CD4-positive, alpha-beta T cell treated with Interleukin-4 for 1 hour (primary cell): ENCODE measurements around the gene SLC5A1.
A peak's percentile ranks its signal among the peaks of the same experiment; 100 is the strongest.

ENCODE experiments used
- DNase-seq, 2 donors: peaks; one replicate each; pipeline ENCODE4 v3.0.0-alpha.2; 2020 to 2022

SLC5A1 gene

GRCh38 chr22:32042924-32043323 lies at the start of gene SLC5A1:
TSS of gene SLC5A1 (plus strand) at chr22:32043261. CDS start at chr22:32043282, 21 bp downstream.
- no peak for DNase-seq

- DNase-seq, result no peak
Observed at GRCh38 chr22:31995046-31995445, 48.0 kb upstream of the SLC5A1 start.

DNA sequence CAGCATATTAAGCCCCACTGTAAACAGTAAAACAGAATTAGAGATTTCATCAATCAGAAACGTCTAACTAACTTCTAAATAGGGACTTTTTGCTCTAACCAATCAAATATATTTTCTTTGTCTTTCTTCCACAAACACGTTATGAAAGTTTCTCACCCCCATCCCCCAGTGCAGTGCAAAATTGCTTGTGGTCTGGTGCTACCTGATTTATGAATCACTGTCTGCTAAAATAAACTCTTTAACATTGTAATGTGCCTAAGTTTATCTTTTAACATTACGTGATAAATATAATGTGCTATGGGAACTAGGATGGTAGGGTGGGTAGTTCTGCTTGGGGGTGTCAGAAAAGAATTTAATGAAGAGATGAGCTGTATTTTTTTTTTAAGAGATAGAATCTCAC lies 47.3 kb upstream of the SLC5A1 start:
- no peak for DNase-seq

DNA sequence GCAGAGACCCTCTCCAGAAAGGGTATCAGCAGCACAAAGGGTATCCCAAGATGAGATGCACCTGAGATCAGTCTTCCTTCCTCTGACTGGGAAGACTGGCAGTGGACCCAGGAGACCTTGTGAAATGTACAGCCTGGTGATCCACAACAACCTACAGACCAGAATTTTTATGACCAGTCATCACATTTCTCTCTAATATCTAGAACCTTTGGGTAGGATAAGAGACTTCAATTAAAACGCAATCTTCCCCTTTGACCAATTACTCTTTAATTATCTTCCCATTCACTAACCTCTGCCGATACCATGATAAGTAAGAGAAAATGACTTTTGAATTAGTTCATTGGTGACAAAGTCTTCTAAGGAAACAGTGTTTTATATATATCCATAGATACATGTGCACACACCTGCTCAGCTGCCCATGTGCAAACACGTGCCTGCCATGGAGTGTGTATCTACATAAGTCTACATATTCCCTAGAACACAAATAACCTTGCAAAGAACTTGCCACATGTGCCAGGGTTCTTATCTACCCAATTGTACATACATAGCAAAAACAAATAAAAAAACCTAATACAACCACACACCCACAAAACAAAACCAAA lies 44.2 kb upstream of the SLC5A1 start:
- DNase-seq, result no peak

DNA sequence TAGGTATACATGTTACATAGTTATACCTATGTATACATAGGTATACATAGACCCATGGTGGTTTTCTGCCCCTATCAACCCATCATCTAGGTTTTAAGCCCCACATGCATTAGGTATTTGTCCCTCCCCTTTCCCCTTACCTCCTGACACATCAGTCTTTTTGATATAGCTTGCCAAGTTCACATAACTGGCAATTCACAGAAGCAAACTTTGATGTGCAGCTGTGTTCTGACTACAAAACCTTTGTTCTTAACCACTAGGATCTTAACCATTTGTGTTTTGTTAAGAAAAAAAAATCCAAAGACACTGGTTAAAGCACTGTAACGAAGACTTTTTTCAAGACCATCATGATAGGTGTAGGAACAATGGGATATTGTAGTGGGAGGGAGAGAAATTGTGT lies 42.9 kb upstream of the SLC5A1 start:
- DNase-seq, result no peak

- DNase-seq, result no peak
Observed at GRCh38 chr22:32005453-32005852, 37.6 kb upstream of the SLC5A1 start.

GRCh38 chr22:32013200-32013599 lies 29.9 kb upstream of the SLC5A1 start:
- no peak for DNase-seq

DNA sequence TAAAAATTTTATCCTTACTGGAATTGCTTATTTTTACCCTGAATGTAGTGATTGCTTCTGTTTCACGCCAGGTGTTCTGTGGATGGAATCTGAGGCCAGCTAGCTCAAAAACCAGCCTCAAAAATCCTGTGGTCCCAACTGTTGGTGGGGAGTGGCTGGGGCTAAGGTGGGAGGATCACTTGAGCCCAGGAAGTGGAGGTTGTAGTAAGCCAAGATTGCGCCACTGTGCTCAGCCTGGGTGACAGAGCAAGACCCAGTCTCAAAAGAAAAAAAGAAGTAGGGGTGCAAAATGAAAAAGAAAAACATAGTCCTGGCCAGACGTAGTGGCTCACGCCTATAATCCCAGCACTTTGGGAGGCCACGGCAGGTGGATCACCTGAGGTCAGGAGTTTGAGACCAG lies 27.0 kb upstream of the SLC5A1 start:
- DNase-seq, result no peak

DNA sequence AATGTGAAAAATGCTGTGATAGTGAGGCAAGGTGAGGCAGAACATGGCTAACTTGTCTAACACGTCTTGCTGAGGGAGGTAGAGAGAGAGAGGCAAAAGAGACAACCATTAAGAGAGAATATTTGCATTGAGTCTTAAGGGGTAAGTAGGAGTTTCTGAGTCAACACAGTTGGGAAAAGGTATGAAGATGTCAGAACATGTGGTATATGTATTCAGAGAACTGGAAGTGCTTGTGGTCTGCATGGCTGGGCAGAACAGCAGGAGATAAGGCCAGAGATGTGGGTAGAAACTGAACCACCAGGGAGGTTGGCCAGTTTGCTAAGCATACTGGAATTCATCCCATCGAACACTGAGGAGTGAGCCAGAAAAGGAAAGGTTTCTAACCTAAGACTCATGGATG lies 25.0 kb upstream of the SLC5A1 start:
- no peak for DNase-seq

GRCh38 chr22:32020117-32020516 lies 22.9 kb upstream of the SLC5A1 start:
- no peak for DNase-seq

- DNase-seq, result no peak
Observed at GRCh38 chr22:32021716-32022115, 21.3 kb upstream of the SLC5A1 start.

DNA sequence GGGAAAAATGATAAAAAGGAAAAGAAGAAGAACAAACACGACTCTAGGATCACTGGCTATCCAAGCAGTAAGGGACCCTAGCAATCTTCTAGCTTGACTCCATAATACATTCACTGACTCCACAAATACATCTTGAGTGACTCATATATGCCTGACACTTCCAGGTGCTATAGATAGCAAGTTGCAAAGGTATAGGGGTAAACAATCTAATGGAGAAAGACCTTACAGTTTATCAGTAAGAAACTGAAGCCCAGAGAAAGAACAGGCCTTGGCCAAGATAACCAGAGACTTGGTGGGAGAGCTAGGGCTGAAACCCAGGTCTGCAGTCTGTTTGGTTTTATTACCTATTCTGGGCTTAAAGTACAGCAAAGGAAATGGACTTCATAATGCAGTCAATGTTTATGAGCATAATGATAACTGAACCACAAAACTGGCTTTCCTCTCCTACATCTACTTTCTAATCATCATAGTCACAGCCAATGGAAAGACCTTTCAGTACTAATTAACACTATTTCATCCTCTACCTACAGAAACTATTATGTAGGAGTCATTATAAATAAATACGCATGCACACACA lies 19.7 kb upstream of the SLC5A1 start:
- no peak for DNase-seq

- DNase-seq, result no peak
Observed at GRCh38 chr22:32024796-32025195, 18.3 kb upstream of the SLC5A1 start.

DNA sequence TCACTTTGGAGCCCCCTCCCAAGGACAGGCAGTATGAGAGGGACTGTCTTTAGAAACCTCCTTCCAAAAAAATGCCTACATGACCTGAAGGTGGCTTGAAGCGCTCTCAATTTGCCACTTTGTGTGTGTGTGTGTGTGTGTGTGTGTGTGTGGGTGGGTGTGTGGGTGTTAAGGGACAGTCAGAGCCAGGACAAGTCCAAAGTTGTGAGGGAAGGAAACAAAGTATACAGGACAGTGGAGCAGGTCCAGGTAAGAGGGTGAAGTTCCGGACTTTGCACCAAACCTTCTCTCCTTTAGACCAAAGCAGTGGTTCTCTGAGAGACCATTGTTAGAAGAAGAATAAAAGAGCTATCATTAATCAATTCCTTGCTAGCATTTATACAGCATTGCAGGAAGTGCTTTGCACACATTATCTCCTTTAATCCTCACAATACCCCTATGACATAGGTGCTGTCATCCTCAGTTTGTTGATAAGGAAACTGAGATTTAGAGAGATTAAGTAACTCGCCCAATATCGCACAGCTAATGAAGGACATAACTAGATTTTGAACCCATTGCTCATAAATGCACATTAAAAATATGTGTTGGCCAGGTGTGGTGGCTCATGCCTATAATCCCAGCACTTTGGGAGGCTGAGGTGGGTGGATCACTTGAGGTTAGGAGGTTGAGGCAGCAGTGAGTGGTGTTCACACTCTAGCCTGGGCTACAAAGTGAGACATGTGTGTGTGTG lies 12.4 kb upstream of the SLC5A1 start:
- no peak for DNase-seq

DNA sequence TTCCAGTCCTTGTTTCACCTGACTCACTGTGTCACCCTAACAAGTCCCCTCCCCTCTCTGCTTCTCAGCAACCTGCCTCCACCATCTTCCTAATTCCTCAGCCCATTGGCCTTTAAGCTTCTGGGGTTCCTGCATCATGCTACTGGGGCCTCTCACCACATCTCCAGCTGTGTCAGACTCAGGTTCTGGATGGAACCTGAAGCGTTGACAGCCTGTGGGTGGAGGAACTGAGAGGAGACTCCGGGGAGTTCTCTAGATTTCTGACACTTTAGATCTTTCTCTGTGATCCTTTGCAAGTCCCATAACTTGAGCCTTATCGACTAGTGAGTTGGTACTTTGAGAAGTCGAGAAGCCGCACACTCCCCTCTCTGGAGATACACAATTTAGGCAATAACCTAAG lies 11.6 kb upstream of the SLC5A1 start:
- no peak for DNase-seq

- DNase-seq, result no peak
Observed at GRCh38 chr22:32034275-32034674, 8.8 kb upstream of the SLC5A1 start.

GRCh38 chr22:32037236-32037635 lies 5.8 kb upstream of the SLC5A1 start:
- DNase-seq, result no peak

GRCh38 chr22:32040324-32040904 lies 2.6 kb upstream of the SLC5A1 start:
- no peak for DNase-seq

DNA sequence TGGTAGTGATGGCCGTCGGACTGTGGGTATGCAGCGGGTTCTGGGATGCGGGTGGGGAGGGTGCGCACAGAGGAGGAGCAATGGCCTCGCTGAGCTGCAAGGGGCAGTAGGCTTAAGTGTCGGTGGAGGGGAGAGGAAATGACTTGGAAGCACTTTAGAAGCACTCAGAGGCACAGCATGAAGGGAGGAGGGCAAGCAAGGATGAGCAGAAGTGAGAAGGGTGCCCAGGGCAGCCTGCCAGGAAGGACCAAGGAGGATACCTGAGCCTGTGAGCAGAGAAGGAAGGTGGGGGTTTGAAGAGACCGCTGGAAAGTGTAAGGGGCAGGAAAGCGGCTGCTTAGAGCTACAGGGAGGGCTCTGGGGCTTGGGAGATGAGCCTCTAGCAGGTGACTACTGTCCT lies 330 bp downstream of the SLC5A1 start:
- DNase-seq, result no peak

- no peak for DNase-seq
Observed at GRCh38 chr22:32044477-32044876, 1.4 kb downstream of the SLC5A1 start.

DNA sequence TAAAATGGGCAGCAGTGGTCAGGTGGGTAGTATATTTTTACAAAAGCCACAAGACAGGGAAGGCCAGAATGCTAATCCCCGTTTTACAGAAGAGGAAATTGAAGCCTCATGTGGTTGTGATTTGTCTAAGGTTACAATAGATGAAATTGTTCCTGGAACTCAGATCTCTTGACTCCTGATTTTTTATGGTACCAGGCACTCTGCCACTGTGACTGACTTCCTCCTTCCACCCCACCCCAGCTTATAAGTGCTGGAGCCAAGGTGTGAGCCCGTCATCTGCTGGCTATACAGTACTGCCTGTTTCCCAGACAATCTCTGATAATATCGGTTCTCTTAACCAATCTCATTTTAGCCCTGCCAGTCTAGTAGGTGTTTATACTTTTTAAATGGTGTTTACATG lies 1.9 kb downstream of the SLC5A1 start:
- no peak for DNase-seq

DNA sequence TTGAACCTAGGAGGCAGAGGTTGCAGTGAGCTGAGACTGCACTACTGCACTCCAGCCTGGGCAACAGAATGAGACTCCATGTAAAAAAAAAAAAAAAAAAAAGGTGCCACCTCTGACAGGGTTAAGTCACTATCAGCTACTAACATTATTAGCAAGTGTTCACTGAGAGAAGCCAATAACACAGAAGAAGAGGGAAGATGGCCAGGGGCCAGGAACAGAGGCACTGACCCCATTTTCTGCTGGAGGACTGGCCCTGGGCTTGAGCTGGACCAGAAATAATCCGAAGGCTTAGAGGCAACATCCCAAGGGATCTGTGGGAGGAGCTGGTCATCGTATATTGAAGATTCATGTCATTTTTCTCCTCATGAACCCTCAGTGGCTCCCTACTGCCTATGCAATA lies 5.0 kb downstream of the SLC5A1 start:
- DNase-seq, result no peak

GRCh38 chr22:32050678-32051515 lies 7.8 kb downstream of the SLC5A1 start:
- DNase-seq, result peak; percentile 41 to 81
